Activated CD4-positive, alpha-beta T cell treated with anti-CD3 and anti-CD28 coated beads, Interleukin-2, Interleukin-6, amounts not matched to agents 100 ng/mL and 50 ng/mL, durations not matched to agents 16 hours and 8 hours (primary cell): ENCODE results near the gene CERCAM.
A peak's percentile ranks its signal among the peaks of the same experiment; 100 is the strongest.
"Not testable (repeated sequence)": the region's sequence is repeated elsewhere in the genome, so short reads cannot be mapped to it uniquely, and the experiment has no call there.

Experiments used
- DNase-seq: peaks from one replicate; pipeline ENCODE4 v3.0.0-alpha.2; 2020

CERCAM gene

DNA sequence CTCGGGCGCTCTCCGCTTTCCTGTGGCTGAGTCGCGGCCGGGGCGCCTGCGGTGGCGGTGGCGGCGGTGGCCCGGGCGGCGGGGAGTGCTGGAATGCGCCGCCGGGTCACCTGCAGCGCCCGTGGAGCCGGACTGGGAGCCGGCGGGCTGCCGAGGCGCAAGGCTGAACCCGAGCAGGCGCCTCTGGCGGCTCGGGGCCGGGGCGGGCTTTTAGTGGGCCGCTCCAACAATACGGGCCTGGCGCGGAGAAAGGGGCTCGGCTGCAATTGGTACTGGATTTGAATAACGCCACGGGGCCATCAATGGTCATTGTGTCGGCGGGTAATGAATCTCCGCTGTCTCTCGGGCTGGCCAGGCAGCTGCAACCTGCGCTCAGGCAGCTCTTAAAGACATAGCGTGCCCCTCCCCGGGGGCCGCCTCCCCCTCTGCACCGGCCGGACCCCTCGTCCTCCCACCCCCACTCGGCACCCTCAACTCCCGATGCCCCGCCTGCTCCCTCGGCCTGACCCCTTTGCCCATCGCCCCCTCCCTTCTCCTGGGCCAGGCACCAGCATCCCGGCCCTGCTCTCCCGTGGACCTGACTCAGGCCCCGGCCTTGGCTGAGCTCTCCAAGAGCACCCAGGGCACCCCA lies 27.4 kb upstream of the CERCAM start:
- DNase-seq, result no peak

DNA sequence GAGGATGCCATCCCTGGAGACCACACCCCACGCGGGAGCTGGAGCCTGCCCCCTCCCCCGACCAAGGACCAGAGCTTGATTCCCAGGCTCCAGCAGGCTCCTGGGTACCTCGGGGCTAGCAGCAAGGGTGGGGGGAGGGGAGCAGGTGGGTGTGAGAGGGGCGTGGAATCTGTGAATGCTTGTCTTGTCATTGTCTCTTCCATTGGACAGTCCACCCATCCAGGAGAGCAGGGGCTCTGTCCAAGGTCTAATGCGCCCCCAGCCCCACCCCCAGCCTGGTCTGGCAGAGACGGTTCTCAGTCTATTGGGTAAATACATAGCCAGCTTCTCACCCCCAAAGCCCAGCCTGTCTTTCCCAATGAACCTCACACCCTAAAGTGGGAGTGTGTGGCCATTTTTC lies 26.7 kb upstream of the CERCAM start:
- no peak for DNase-seq

DNA sequence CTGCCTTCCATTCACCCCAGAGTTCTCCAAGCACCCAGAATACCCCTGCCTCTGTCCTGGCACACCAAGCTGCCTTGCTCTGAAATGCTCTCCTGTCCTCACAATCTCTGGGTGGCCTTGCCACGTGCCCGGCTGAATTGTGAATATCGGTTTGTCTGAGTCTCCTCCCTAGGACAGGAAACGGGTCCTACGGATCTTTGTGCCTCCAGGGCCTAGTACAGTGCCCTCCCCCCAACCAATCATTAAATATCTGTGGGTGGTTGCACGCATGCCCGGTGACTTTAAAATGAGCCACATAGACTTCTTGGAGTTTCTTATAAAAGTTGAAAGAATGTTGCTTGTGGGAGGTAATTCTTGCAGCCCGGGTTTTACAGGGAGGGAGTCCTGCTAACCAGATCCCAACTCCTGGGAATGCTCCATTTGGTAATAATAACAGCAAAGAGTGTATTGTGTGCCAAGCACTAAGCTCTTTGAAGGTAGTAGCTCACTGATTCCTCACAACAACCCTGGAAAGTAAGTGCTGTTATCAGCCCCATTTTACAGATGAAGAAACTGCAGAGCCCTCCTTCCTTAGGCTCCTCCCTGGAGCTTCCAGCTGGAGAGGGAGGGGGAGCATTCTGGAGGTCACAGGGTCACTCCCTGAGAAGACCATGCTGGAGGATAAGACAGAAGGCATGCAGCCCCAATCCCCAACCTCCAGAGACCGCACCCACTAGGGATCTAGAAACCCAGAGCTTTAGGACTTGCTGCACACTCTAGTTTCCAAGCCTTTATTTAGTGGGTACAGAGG lies 26.1 kb upstream of the CERCAM start:
- no peak for DNase-seq

DNA sequence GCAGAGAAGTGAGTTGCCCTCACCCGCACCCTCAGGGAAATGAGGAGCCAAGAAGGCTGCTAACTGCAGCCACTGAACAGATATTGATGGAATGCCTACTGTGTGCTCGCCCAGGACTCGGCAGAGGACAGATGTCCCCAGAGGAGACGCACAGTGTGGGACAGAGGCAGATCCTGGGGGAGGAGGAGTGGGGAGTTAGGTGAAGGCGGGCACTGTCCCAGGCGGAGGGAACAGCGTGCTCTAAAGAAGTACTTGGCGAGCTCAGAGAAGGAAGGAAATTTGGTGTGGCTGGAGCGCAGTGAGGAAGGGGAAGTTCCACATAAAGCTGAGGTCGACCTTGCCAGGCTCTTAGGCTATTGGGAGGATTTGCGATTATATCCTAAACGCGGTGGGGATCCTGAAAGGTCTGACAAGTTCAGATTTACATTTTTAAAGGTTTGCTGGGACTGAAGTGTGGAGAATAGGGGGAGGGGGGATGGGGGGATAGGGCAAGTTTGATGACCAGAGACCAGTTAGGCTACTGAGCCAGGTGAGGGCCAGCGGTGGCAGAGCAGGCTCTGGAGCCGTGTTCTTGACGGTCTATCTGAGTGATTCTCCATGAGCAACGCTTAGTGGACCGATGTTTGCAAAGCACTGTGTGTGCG lies 23.6 kb upstream of the CERCAM start:
- DNase-seq, result no peak

DNA sequence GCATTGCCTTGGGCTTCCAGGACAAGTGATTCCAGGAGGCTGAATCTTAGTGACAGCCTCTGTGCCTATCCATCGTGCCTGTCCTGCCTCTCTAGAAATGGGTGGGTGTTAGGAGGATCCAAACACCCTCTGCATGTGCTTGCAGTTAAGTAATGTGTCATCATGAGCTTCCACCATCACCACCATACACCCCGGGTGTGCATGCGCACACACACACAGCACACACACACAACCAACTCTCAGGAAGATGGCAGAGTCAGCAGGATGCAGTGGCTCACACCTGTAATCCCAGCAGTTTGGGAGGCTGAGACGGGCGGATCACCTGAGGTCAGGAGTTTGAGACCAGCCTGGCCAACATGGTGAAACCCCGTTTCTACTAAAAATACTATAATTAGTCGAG lies 22.8 kb upstream of the CERCAM start:
- no peak for DNase-seq

DNA sequence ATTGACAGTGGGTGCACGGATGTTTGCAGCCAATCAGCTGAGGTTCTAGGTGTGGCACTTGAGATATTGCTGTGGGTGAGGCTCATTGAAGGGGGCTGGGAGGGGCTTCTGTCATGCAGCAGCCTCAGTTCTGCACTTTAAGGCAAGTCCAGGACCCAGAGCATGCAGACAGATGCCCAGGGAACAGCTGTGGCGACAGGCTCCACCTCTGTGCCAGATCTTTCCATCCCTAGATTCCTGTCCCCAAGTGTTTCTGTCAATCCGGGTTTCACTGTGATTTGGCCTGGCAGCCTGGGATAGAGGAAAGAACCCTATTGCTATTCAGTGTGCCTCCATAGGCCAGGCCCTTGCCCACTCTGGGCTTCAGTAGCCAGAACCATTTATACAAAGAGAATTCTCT lies 20.8 kb upstream of the CERCAM start:
- DNase-seq, result no peak

DNA sequence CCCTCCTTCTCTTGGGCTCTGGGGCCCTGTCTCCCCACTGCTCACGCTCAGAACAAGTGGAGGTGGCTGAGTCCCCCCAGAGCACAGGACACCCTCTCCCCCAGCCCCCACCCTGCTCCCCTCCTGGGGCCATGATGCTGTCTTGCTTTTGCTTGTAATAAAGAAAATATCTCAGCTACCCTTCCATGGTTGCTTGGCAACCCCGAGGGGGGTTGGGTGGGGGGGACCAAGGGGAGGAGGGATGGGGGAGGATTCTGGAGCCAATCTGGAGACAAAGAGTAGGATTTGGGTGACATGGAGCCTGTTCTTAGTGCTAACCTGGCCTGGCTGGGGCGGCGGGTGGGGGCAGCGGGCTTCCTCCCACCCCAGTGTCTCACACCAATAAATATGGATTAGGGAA lies 16.1 kb upstream of the CERCAM start:
- DNase-seq, result no peak

DNA sequence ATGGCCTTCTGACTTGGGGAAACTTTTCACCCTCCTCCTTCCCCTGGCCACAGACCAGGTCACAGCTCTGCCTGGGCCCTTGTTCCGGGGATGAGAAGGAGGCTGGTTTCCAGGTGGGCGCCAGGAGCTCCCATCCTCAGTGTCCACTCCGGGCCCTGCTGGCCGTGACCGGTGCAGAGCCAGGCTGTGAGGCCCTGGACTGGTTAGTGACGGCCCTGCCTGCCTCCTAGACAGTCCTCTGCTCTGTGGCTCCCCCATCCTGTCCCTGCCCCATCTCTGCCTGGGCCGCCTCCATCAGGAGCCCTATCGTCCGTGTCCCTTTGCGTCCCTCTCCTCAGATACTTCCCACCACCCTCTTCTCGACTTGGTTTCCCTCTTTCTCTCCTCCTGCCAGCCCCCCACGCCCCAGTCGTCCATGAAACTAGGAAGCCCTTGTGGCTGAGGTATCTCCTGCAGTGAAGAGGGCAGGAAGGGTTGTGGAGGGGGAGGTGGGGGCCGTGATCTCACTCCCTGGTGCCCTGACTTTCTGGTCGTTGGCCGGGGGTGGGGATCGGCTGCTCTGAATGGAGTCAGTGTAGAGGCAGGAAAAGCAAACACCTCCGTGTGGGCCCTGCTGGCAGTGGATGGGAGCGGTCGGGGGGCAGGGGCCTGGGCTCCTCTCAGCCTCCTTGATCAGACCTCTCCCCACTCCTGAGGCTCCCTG lies 15.4 kb upstream of the CERCAM start:
- DNase-seq, result no peak

DNA sequence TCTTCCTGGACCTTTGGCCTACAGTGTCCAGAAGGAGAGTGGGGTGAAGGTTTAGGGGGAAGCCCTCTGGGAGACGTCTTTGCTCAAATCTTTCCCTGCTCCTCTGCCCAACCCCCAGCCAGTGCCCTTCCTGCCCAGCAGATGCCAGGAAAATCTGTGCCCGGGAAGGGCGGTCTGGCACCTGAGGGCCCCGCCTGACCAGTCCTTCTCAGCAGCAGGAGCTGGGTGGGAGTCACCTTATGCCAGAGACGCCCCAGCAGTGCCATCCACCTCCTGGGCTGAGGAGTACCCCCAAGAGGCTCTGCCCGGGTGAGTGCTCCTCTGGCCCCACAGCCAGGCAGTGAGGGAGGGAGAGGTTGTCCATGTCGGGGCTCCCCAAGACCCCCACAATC lies 14.9 kb upstream of the CERCAM start:
- DNase-seq, result no peak

DNA sequence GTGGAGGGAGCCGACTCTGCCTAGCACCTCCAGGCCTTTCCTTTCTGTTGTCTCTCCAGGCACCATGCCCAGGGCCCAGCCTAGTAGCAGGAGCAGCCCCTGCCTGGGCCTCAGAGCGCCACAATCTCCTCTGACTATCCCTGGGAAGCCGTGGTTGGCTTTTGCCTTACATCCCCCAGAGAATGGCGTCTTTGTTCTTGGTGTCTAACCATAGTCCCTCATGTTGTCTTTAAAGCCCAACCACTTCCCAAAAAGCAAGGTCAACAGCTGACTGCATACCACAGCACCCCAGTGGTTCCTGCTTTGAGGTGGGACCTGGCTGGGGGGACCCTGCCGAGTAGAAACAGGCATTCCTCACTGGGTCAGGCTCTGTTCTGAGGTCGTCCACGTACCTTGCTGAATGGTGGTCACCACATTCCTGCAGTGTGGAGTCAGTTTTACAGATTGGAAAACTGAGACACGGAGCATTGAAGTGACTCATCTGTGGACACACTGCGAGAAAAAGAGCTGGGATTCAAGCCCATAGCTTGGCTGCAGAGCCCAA lies 13.7 kb upstream of the CERCAM start:
- DNase-seq, result no peak

DNA sequence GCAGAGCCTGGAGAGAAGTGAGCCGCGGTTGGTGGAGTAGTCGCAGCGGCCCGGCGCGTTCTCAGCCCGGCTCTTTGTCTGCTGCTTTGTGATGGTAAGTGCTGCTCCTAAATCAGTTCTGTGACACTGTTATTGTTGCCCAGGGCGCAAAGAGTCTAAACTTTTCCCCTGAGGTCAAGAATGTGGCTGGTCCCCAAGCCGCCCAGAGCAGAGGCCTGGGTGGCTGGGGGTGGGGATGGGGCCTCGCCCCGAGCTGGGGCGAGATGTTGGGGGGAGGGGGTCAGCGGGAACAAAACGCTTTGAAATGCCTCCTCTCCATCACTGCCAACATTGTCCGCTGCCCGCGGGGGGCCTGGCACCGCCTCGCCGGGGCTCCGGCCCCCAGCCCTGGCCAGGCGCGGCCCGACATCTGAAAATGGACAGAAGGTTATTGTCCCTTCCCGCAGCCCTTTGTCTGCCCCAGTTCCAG lies 11.7 kb upstream of the CERCAM start:
- no peak for DNase-seq

DNA sequence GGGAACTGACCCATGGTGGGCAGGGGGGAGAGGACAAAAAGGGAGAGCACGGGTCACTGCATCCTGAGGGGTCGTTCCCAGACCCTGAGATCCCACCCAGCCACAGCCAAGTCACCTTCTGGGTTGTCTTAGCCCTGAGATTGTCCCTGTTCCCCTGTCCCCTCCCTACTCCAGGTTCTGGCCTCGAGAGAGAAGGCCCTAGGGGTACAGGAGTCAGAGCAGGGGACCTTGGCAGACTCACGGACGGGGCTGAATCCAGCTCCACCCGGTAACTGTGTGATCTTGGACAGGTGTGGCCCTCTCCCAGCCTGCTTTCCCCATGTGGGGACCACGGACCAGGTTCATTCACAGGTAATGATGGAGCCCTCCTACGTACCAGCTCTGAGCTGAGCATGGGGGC lies 11.2 kb upstream of the CERCAM start:
- no peak for DNase-seq

DNA sequence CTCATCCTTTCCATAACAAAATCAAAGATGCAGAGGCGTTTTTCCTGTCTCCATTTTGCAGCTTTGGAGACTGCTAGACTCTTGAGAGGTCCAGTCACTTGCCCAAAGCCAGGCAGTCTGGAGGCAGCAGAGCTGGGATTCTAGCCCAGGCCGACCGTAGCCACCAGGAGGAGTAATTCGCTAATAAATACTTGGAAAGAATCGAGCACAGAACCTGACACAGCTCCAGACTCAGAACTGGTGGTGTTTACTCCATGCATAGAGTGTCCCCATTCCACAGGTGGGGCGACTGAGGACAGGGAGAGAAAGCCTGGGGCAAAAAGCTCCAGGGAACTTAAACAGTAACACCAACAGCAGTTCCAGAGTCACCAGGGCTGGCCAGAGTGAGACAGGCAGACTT lies 10.7 kb upstream of the CERCAM start:
- DNase-seq, result no peak

DNA sequence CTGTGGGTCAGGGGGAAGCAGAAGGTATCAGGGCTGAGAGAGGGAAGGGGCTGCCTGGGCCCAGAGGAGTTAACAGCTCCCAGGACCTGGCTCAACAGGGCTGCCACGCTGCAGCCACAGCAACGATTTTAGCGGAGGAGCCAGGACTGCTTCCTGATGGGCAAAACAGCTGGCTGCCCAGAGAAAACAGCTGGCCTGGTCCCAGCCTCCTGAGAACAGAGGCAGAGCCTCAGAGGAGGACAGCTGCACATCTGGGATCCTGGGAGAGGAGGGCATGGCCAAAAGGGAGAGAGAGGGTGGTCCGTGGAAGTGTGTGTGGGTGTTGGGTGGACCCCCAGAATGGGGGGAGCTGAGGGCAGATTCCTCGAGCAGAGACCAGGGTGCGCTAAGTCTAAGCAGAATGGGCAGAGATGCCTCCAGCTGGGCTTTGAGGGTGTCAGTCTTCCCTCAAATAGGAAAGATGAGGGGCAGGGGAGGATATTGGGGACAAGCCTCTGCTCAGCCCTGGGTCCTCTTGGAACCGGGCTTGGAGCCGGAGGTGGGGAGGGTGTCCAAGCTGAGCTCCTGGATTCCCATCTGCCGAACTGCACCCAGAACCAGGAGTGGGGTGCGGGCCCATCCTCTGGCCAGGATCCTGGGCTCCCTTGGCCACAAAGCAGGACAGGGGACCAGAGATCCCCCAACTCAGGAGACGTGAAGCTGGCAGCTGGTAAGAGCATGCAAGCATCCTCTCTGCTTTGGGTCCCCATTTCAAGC lies 9.1 kb upstream of the CERCAM start:
- DNase-seq, result no peak

DNA sequence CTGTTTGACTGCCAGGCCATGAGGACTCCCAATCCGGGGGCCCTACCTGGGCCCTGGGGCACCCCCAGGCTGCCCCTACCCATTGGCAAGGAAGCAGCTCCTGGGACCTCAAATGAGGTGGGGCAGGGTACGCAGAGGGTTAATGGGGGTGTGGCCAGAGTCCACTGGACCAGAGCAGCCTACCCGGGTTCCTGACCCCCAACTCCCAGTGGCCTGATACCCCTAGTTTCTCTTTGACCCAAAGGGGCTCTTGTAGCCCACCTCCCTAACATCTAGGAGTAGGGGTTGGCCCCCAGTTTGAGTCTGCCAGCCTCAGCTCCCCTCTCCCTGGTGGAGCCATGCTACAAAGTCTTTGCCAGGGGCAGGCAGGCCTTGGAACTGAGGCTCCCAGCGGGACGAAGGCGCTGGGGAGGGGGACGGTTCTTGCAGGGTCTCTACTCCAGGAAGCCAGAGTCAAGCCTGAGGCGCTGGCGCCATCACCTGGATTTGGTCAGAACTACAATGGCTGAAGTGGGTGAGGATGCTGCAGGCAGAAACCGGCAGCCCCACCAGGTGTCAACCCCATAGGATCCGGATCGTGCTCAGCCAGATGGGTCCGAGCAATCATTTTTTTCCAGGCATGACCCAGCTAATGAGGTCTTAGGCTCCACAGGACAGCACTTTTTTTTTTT lies 8.4 kb upstream of the CERCAM start:
- DNase-seq, result peak; percentile 59

DNA sequence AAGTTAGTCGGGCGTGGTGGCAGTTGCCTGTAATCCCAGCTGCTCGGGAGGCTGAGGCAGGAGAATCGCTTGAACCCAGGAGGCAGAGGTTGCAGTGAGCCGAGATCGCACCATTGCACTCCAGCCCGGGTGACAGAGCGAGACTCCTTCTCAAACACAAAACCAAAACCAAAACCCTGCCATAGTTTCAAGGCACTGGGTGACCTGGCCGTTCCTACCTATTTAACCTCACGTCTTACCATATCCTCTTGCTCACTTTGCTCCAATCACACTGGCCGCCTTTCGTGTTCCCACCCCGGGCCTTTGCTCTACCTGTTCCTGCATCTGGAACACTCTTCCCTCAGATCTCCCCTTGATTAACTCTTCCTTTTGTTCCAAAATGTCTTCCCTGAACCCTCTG lies 6.9 kb upstream of the CERCAM start:
- not testable (repeated sequence) for DNase-seq

DNA sequence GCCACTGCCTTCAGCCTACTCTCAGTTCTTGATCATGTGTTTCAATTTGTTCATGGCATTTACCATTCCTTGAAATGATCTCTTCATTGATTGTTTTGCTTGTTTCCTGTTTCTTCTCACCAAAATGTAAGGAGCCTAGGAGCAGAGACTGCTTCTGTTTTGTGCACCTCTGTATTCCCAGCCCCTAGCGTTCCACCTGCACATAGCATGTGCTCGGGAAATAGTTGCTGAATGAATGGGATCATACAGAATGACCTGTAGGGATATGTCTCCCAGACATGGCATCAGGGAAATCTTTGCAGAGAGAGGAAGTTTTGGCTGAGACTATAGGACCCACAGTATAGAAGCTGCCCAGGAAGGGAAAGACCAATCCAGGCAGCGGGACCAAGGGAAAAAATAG lies 6.2 kb upstream of the CERCAM start:
- DNase-seq, result no peak

DNA sequence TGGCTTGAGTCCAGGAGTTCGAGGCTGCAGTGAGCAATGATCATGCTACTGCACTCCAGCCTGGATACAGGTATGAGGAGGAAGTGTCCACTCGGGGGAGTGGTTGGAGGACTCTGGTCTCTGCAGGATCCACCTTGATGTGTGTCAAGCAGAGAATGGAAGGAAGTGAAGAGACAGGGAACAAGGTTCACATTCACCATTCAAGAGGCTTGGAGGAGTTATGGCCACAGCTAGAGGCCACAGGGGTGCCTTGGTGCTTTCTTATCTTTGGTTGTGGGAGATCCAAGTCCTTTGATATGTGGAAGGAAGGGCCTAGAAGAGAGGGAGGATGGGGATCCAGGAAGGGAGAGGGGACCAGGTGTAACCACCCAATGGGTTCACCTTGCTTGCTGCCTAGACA lies 5.4 kb upstream of the CERCAM start:
- DNase-seq, result no peak

DNA sequence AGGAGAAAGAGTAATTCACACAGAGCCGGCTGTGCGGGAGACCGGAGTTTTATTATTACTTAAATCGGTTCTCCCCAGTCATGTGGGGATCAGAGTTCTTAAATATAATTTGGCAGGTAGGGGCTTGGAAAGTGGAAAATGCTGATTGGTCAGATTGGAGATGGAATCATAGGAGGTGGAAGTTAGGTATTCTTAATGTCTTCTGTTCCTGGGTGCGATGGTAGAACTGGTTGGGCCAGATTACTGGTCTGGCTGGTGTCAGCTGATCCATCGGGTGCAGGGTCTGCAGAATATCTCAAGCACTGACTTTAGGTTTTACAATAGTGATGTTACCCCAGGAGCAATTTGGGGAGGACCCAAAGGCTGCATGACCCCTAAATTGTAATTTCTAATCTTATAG lies 4.6 kb upstream of the CERCAM start:
- no peak for DNase-seq

DNA sequence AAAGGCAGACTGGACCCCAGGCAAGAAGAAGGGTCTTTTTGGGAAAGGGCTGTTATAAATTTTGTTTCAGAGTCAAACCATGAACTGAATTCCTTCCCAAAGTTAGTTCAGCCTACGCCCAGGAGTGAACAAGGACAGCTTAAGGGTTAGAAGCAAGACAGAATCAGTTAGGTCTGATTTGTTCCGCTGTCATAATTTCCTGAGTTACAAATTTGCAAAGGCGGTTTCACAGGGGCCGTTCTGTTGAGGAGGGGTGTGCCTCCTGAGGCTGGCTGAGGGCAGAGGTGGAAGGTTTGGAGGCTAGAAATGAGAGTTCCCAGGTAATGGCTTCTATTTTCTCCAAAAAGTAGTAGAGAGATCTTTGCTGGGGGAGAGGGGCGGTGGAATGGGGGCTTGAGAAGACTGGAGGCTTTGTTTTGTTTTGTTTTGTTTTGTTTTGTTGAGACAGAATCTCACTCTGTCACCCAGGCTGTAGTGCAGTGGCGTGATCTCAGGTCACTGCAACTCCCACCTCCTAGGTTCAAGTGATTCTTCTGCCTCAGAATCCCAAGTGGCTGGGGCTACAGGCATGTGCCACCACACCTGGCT lies 4.1 kb upstream of the CERCAM start:
- DNase-seq, result no peak

DNA sequence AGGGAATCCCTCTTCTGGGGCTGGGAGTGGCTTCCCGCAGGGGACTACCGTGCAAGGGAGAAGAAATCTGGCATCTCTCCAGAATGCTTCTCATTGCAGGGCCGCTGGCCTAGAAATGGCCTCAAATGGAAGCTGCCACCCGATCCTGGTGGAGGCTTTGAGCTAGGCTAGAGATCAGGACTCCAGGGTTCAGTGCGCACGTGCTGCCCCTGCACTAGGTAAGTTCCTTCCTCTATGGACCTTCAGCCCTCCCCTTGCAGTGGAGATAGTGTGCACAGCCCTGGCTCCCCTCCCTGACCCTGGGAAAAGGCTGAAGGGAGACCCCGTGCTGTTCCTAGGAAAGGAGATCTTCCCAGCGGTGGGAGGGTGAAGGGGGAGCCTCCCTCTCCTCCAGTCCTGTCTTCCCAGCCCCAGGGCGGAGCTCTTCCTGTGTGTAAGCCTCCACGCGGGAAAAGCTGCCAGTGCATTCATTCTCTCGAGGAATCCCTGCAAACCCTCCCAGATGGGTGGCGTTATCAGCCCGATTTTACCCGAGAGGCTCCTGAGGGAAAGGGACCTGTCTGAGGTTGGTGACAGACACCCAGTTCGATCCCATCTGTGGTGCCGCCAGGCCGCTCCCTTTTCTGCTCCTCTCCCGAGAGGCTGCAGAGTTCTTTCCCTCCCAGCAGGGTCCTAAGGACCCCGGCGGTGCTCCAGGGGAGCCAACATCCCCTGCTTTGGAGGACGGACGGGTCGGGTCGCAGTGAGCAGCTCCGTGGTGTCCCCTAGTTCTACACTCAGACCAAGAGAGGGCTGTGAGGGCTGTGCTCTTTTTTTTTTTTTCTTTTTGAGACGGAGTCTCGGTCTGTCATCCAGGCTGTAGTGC lies 1.4 kb upstream of the CERCAM start:
- no peak for DNase-seq
